ENCODE results near the gene MSH5.

- no peak for TF ChIP-seq CTCF (optimal IDR thresholded peaks at IDR 0.05 in 1 of 3, IDR thresholded peaks at IDR 0.05 in 1 of 3, conservative IDR thresholded peaks at IDR 0.05 in 1 of 3; ENCODE audit: extremely low read depth in 1 of 3, insufficient read depth in 2 of 3, low read length in 3 of 3)
- TF ChIP-seq EZH2 (IDR thresholded peaks at IDR 0.05; ENCODE audit: low read length) = no peak
Observed at GRCh38 chr6:31691564-31692108, 48.2 kb upstream of the MSH5 start.

Data from keratinocyte (primary cell).